Mononuclear cell (primary cell): ENCODE results near the gene ENTPD6. TPM values are rescaled to one million over a fixed set of nuclear protein-coding genes. Genes with fewer than 3 reads are reported as not detected.
A peak's percentile ranks its signal among the peaks of the same experiment; 100 is the strongest.
"Not testable (repeated sequence)": the region's sequence is repeated elsewhere in the genome, so short reads cannot be mapped to it uniquely, and the experiment has no call there.

Experiments used
- H3K27me3 ChIP-seq: 2 replicates; pipeline ENCODE4 v1.6.0; 2011; ENCODE audit warnings: low read length, control low read depth; ENCODE audit not compliant: insufficient read depth
- H3K4me1 ChIP-seq: 2 replicates; pipeline ENCODE4 v1.5.1; 2011; ENCODE audit warnings: mild to moderate bottlenecking, low read length, control low read depth; ENCODE audit not compliant: insufficient read depth
- H3K4me3 ChIP-seq: 2 replicates; pipeline ENCODE4 v1.5.1; 2011; ENCODE audit warnings: mild to moderate bottlenecking, low read length, moderate library complexity
- H3K9me3 ChIP-seq: 2 replicates; pipeline ENCODE4 v1.5.1; 2011; ENCODE audit warnings: low read depth, mild to moderate bottlenecking, control low read depth, low read length
- total RNA-seq: library from RNA; depleted of rRNA; stranded (reverse); fragments of >200 nt; gene quantifications from one replicate; pipeline ENCODE4 v1.2.3, GENCODE V29; 2012

Gene ENTPD6
- total RNA-seq, 1 donor, result 30.6 TPM

GRCh38 chr20:25177890-25178321 is 17.6 kb upstream of the ENTPD6 start:
- Histone ChIP-seq H3K9me3 (no peaks in the 10 kb centered on the region), H3K27me3 (no peaks in the 10 kb centered on the region), H3K4me1 (no peaks in the 10 kb centered on the region), H3K4me3 (no peak overlapping the region)

GRCh38 chr20:25178563-25179438 is 16.7 kb upstream of the ENTPD6 start:
- Histone ChIP-seq H3K4me1 (no peaks in the 10 kb centered on the region), H3K27me3 (no peaks in the 10 kb centered on the region), H3K4me3 (no peak overlapping the region), H3K9me3 (no peaks in the 10 kb centered on the region)

- H3K27me3 ChIP-seq, result no peaks in the 10 kb centered on the region
- no peaks in the 10 kb centered on the region for H3K4me1 ChIP-seq
- H3K9me3 ChIP-seq, result no peaks in the 10 kb centered on the region
- H3K4me3 ChIP-seq, result no peak overlapping the region
These were observed 15.9 kb upstream of the ENTPD6 start for GRCh38 chr20:25179439-25180089.

GRCh38 chr20:25184391-25184790 is 11.1 kb upstream of the ENTPD6 start:
- not testable (repeated sequence) for H3K4me3 ChIP-seq, H3K9me3 ChIP-seq, H3K27me3 ChIP-seq, H3K4me1 ChIP-seq

- H3K4me3 ChIP-seq, result no peak overlapping the region
- no peaks in the 10 kb centered on the region for H3K9me3 ChIP-seq
- no peaks in the 10 kb centered on the region for H3K4me1 ChIP-seq
- peaks cover 5% of the 10 kb centered on the region for H3K27me3 ChIP-seq
These were observed 8.3 kb upstream of the ENTPD6 start for GRCh38 chr20:25187220-25187619.

- Histone ChIP-seq H3K9me3 (no peaks in the 10 kb centered on the region), H3K27me3 (peaks cover 5% of the 10 kb centered on the region), H3K4me3 (no peak overlapping the region)
These were observed 7.9 kb upstream of the ENTPD6 start for GRCh38 chr20:25187635-25188034.

GRCh38 chr20:25188218-25188617 is 7.3 kb upstream of the ENTPD6 start:
- Histone ChIP-seq H3K4me1 (no peaks in the 10 kb centered on the region), H3K27me3 (peaks cover 5% of the 10 kb centered on the region), H3K9me3 (no peaks in the 10 kb centered on the region), H3K4me3 (no peak overlapping the region)

More at GRCh38 chr20:25187635-25188034, 7.9 kb upstream of the ENTPD6 start:
- H3K4me1 ChIP-seq, result no peaks in the 10 kb centered on the region

- Histone ChIP-seq H3K27me3 (peaks cover 5% of the 10 kb centered on the region), H3K9me3 (no peaks in the 10 kb centered on the region), H3K4me3 (no peak overlapping the region), H3K4me1 (peaks cover 10% of the 10 kb centered on the region)
These were observed 4.5 kb upstream of the ENTPD6 start for GRCh38 chr20:25191051-25191450.

- Histone ChIP-seq H3K27me3 (peaks cover 5% of the 10 kb centered on the region), H3K4me1 (peaks cover 16% of the 10 kb centered on the region), H3K4me3 (no peak overlapping the region), H3K9me3 (no peaks in the 10 kb centered on the region)
These were observed 3.8 kb upstream of the ENTPD6 start for GRCh38 chr20:25191689-25192088.

GRCh38 chr20:25193843-25194242 is 1.7 kb upstream of the ENTPD6 start:
- Histone ChIP-seq H3K4me1 (peaks cover 25% of the 10 kb centered on the region), H3K4me3 (no peak overlapping the region), H3K27me3 (peaks cover 5% of the 10 kb centered on the region), H3K9me3 (no peaks in the 10 kb centered on the region)

- peaks cover 5% of the 10 kb centered on the region for H3K27me3 ChIP-seq
- H3K4me3 ChIP-seq, result no peak overlapping the region
- no peaks in the 10 kb centered on the region for H3K9me3 ChIP-seq
- peaks cover 25% of the 10 kb centered on the region for H3K4me1 ChIP-seq
These were observed 1.1 kb upstream of the ENTPD6 start for GRCh38 chr20:25194333-25194972.

- H3K27me3 ChIP-seq, result no peaks in the 10 kb centered on the region
- peaks cover 25% of the 10 kb centered on the region for H3K4me1 ChIP-seq
- H3K9me3 ChIP-seq, result no peaks in the 10 kb centered on the region
- H3K4me3 ChIP-seq, result peak overlapping the region; percentile 70
These were observed 662 bp downstream of the ENTPD6 start for GRCh38 chr20:25195962-25196785.

- Histone ChIP-seq H3K4me3 (peak overlapping the region; percentile 70), H3K9me3 (no peaks in the 10 kb centered on the region), H3K4me1 (peaks cover 25% of the 10 kb centered on the region), H3K27me3 (no peaks in the 10 kb centered on the region)
These were observed 1.2 kb downstream of the ENTPD6 start for GRCh38 chr20:25196786-25197120.

- H3K9me3 ChIP-seq, result no peaks in the 10 kb centered on the region
- H3K27me3 ChIP-seq, result no peaks in the 10 kb centered on the region
- H3K4me1 ChIP-seq, result peaks cover 25% of the 10 kb centered on the region
- no peak overlapping the region for H3K4me3 ChIP-seq
These were observed 1.8 kb downstream of the ENTPD6 start for GRCh38 chr20:25197183-25197869.
